Activated gamma-delta T cell treated with Interleukin-2 at 50 U/mL for 16 hours (primary cell): ENCODE measurements around the gene NDUFB3.

Experiments
- DNase-seq: peaks from one replicate; pipeline ENCODE4 v3.0.0-alpha.2; 2020

The NDUFB3 gene

GRCh38 chr2:201100497-201100896 lies 28.7 kb downstream of the NDUFB3 start:
- no peak for DNase-seq

GRCh38 chr2:201105759-201106158 lies 34.0 kb downstream of the NDUFB3 start:
- DNase-seq: no peak

GRCh38 chr2:201107624-201108023 lies 35.8 kb downstream of the NDUFB3 start:
- DNase-seq: no peak

- no peak for DNase-seq
Measured at GRCh38 chr2:201108341-201108740, 36.5 kb downstream of the NDUFB3 start.

- no peak for DNase-seq
Measured at GRCh38 chr2:201109186-201109585, 37.4 kb downstream of the NDUFB3 start.

- no peak for DNase-seq
Measured at GRCh38 chr2:201110615-201111014, 38.8 kb downstream of the NDUFB3 start.

- no peak for DNase-seq
Measured at GRCh38 chr2:201111096-201111495, 39.3 kb downstream of the NDUFB3 start.

GRCh38 chr2:201114350-201114749 lies 42.5 kb downstream of the NDUFB3 start:
- DNase-seq: no peak

GRCh38 chr2:201114846-201115245 lies 43.0 kb downstream of the NDUFB3 start:
- DNase-seq: no peak

GRCh38 chr2:201116115-201116958 lies 44.5 kb downstream of the NDUFB3 start, which contains the start of gene CFLAR:
Gene CFLAR, plus strand, starts transcription at chr2:201116164. Its CDS starts 13,702 bp downstream, at chr2:201129866.
- peak; percentile 83 for DNase-seq

- DNase-seq: peak; percentile 35
Measured at GRCh38 chr2:201116959-201117734, 45.3 kb downstream of the NDUFB3 start.

GRCh38 chr2:201117735-201118094 lies 45.9 kb downstream of the NDUFB3 start:
- DNase-seq: peak; percentile 35

GRCh38 chr2:201118121-201118960 lies 46.5 kb downstream of the NDUFB3 start:
- peak; percentile 85 for DNase-seq

- peak; percentile 29 for DNase-seq
Measured at GRCh38 chr2:201118961-201119854, 47.4 kb downstream of the NDUFB3 start.

GRCh38 chr2:201122276-201122675 lies 50.5 kb downstream of the NDUFB3 start:
- no peak for DNase-seq

- DNase-seq: no peak
Measured at GRCh38 chr2:201126308-201127151, 54.7 kb downstream of the NDUFB3 start.

- DNase-seq: no peak
Measured at GRCh38 chr2:201127152-201127511, 55.3 kb downstream of the NDUFB3 start.

- peak; percentile 30 for DNase-seq
Measured at GRCh38 chr2:201127570-201127969, 55.8 kb downstream of the NDUFB3 start.

GRCh38 chr2:201128033-201128432 lies 56.2 kb downstream of the NDUFB3 start:
- no peak for DNase-seq

GRCh38 chr2:201128933-201129505 lies 57.2 kb downstream of the NDUFB3 start:
- DNase-seq: no peak
